AG04450 (cell line): Measurements from ENCODE around the gene CPS1. TPM values are rescaled to one million over a fixed set of nuclear protein-coding genes. Genes with fewer than 3 reads are reported as not detected.

Source experiments
- CTCF ChIA-PET: fragments of 300-600, 350-600 bp; formaldehyde crosslinking; extraction: SDS; loops from one replicate; lab custom pipeline; 2022; ENCODE audit warnings: antibody characterized with exemption, inconsistent platforms; lab: Charles Lee
- POLR2A ChIA-PET: fragments of 350-600 bp; formaldehyde crosslinking; extraction: SDS; loops from one replicate; lab custom pipeline; 2021; ENCODE audit warnings: antibody characterized with exemption, inconsistent platforms; lab: Yijun Ruan, JAX
- DNase-seq: peaks from one replicate; pipeline ENCODE4 v3.0.0-alpha.2; 2011; ENCODE audit warnings: low read depth, low spot score
- H3K27ac ChIP-seq: one replicate; pipeline ENCODE4 v1.5.1; 2012; ENCODE audit warnings: low read depth, low read length, control low read depth
- H3K27me3 ChIP-seq: one replicate; pipeline ENCODE4 v1.6.0; 2012; ENCODE audit warnings: low read length; ENCODE audit not compliant: control insufficient read depth, insufficient read depth
- H3K4me3 ChIP-seq: 2 replicates; pipeline ENCODE4 v1.5.1; 2011; ENCODE audit warnings: mild to moderate bottlenecking, low read depth, low read length, control low read depth
- H3K9me3 ChIP-seq: 2 replicates; pipeline ENCODE4 v1.5.1; 2012; ENCODE audit warnings: low read length; ENCODE audit not compliant: control insufficient read depth, insufficient read depth
- polyA plus RNA-seq: library from polyadenylated mRNA; depleted of rRNA; stranded (reverse); fragments of >200 nt; gene quantifications from 2 replicates; pipeline ENCODE4 v1.2.3, GENCODE V29; 2011
- TF ChIP-seq, protein P1 (sequence below): IDR thresholded peaks from 2 replicates; pipeline ENCODE4 v1.5.1; 2011; ENCODE audit warnings: low read depth, low read length, control low read depth, inconsistent platforms

Gene CPS1
- polyA plus RNA-seq, 1 experiment, result 21.6 TPM

DNA sequence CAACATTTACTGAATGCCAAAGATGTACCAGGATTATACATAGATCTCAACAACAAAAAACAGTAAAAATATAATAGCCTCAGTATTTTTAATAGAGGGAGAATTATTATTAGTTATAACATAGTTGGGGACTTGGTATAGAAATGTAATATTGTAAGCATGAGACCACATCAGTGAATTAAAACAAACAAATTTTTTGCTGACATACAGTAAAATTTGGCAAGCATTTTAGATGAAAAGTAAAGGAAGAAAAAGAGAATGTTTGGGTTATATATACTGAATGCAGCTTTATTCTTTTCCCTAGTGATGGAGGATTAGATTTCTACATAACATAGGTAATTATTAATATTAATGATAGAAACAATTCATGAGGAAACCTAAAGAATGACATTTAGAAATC, 10.9 kb downstream of the CPS1 start:
- ChIA-PET CTCF (no interaction called here), POLR2A (no interaction called here)
- no peak for DNase-seq
- TF ChIP-seq, protein P1, sequence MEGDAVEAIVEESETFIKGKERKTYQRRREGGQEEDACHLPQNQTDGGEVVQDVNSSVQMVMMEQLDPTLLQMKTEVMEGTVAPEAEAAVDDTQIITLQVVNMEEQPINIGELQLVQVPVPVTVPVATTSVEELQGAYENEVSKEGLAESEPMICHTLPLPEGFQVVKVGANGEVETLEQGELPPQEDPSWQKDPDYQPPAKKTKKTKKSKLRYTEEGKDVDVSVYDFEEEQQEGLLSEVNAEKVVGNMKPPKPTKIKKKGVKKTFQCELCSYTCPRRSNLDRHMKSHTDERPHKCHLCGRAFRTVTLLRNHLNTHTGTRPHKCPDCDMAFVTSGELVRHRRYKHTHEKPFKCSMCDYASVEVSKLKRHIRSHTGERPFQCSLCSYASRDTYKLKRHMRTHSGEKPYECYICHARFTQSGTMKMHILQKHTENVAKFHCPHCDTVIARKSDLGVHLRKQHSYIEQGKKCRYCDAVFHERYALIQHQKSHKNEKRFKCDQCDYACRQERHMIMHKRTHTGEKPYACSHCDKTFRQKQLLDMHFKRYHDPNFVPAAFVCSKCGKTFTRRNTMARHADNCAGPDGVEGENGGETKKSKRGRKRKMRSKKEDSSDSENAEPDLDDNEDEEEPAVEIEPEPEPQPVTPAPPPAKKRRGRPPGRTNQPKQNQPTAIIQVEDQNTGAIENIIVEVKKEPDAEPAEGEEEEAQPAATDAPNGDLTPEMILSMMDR, result no peak
- H3K27ac ChIP-seq, result no peak overlapping the region
- H3K27me3 ChIP-seq, result no peaks in the 10 kb centered on the region
- no peak overlapping the region for H3K4me3 ChIP-seq
- H3K9me3 ChIP-seq, result no peaks in the 10 kb centered on the region

- no peak for DNase-seq
- POLR2A ChIA-PET, result no interaction called here
Measured at GRCh38 chr2:210568108-210568507, 11.7 kb downstream of the CPS1 start.

DNA sequence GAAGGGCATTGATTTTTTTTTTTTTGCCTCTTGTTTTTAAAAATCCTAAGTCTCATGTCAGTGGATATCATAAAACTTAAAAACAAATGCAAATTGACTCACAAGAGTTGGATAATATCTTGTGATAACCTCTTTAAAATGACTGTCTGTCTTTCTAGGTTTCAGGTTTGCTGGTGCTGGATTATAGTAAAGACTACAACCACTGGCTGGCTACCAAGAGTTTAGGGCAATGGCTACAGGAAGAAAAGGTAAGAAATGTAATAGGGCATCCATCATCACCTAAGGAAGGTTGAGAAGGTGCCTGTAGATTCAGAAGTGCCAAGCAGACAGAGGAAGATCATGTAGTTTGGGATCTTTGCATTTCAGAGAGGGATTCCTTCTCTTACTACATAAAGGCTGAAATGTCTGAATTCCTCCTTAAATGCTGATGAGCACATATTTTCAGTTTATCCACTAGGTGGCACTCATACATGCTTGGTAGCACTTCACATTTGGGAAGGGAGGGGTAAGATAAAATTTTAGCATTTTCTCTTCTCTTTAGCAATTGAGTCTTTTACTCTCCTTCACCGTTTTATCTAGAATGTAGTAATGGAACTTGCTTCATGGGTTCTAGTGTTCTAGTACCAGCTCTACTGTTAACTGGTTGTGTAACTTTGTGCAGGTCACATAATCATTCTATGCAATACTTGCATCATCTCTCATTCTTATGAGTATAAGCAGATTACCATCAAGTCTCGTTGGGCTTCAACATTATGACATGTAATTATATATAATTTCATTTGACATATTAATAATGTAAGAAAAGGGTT, 21.1 kb downstream of the CPS1 start:
- ChIA-PET POLR2A (no interaction called here), CTCF (interaction anchor here (0.8 to 2.1 kb wide), 9 partner anchors 10 to 581 kb away, joined by 3 to 11 read pairs (median 3); no protein-coding TSS in a partner anchor)
- DNase-seq, result no peak
- TF ChIP-seq, protein P1, result peak; percentile 84
- no peak overlapping the region for H3K27ac ChIP-seq
- no peak overlapping the region for H3K4me3 ChIP-seq
- no peaks in the 10 kb centered on the region for H3K27me3 ChIP-seq
- H3K9me3 ChIP-seq, result no peaks in the 10 kb centered on the region

More at GRCh38 chr2:210568108-210568507, 11.7 kb downstream of the CPS1 start:
- TF ChIP-seq, protein P1, result no peak
- Histone ChIP-seq H3K4me3 (no peak overlapping the region), H3K27ac (no peak overlapping the region), H3K9me3 (no peaks in the 10 kb centered on the region), H3K27me3 (no peaks in the 10 kb centered on the region)
- CTCF ChIA-PET, result no interaction called here

- TF ChIP-seq, protein P1, result no peak
- Histone ChIP-seq H3K4me3 (no peak overlapping the region), H3K27me3 (no peaks in the 10 kb centered on the region), H3K27ac (no peak overlapping the region), H3K9me3 (no peaks in the 10 kb centered on the region)
- POLR2A ChIA-PET, result no interaction called here
- CTCF ChIA-PET, result no interaction called here
- no peak for DNase-seq
Measured at GRCh38 chr2:210584834-210585233, 28.4 kb downstream of the CPS1 start.

DNA sequence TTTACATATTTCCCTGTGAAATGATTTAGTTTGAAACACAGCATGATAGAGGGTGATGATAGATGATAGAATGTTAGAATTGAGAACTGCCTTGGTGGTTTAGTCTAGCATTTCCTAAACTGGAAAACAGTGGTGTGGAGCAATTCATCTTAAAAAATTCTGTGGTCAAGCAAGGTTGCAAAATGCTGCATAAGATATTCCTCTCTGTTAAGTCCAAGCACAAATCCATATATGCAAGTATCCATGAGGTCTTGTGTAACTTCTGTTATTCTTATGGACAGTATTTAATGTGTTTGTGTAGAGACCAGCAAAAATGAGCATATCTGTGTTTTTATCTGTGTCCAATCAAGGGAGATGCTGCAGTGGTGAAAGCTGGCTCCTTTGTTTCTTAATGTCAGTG, 30.0 kb downstream of the CPS1 start:
- Histone ChIP-seq H3K9me3 (no peaks in the 10 kb centered on the region), H3K27ac (no peak overlapping the region), H3K27me3 (no peaks in the 10 kb centered on the region), H3K4me3 (no peak overlapping the region)
- ChIA-PET CTCF (interaction anchor here (2.3 kb wide), 1 partner anchor 10 kb away, joined by 11 read pairs; no protein-coding TSS in a partner anchor), POLR2A (no interaction called here)
- DNase-seq, result no peak
- TF ChIP-seq, protein P1, result no peak
